ENCODE measurements around the gene DDIT4L. TPM values are rescaled to one million over a fixed set of nuclear protein-coding genes. Genes with fewer than 3 reads are reported as not detected.
A peak's percentile ranks its signal among the peaks of the same experiment; 100 is the strongest.

The DDIT4L gene, protein sequence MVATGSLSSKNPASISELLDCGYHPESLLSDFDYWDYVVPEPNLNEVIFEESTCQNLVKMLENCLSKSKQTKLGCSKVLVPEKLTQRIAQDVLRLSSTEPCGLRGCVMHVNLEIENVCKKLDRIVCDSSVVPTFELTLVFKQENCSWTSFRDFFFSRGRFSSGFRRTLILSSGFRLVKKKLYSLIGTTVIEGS
- total RNA-seq (1 to 10 TPM; 6.1 to 7.0 TPM), polyA plus RNA-seq (1 to 10 TPM; 1.5 to 2.0 TPM)
- long read RNA-seq, donor 1, transcript DDIT4L-201 (3 exons, 2,604 nt) = major isoform, 9 of 14 reads
- long read RNA-seq, donor 1, partial matches to known transcripts = 0 of 14 reads
- long read RNA-seq, donor 1, other reads (novel, unspliced or antisense) = 4 of 14 reads
- long read RNA-seq, donor 2, partial matches to known transcripts = 0 of 3 reads
- long read RNA-seq, donor 2, other reads (novel, unspliced or antisense) = 0 of 3 reads

DNA sequence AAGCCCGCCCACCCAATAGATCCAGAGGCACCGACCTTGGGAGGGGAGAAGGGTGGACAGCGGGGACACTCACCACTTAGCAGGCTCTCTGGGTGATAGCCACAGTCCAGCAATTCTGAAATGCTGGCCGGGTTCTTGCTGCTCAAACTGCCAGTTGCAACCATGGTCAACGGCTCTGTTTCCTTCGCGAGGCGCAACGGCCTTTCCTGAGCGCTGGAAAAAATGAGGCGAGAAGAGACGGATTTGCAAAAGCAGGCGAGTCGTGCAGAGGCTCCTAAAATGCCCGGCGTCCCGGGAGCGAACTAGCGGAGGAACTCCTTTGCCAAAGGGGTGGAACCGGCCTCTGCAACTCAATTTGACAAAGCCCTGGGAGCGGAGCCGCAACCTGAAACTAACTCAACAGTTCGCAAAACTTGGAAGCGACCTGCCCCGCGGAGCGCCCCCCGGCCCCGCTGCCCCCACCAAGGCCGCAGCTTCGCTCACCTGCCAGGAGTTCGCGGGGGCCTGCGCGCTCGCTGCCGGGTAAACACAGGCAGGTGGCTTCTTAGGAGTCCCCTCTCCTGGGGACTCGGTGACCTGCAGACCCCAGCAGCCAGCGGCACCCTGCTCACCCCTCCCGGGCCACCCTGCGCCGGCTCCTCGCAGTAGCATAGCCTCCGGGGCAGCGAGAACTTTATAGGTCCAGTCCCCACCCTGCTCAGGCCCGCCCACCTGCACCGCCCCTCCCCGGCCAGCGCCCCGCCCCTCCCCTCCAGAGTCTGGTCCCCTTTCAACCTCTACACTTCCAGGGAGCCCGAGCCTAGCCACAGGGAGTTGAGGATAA lies at the start of gene DDIT4L:
Gene DDIT4L, minus strand, starts transcription at position 649 of the 823 bp plus-strand sequence. Its CDS starts 485 bp downstream, at position 164.
- no peaks in the 10 kb centered on the region for H3K9me3 ChIP-seq (ENCODE audit: control insufficient read depth, low read length)
- no peak within 1 kb of the TSS for H3K27ac ChIP-seq (ENCODE audit: low read depth in 1 of 2, low read length in 2 of 2)
- no peaks in the 10 kb centered on the region for H3K4me1 ChIP-seq (ENCODE audit: control insufficient read depth in 1 of 2, insufficient read depth in 2 of 2, low read length in 2 of 2)
- H3K4me3 ChIP-seq (ENCODE audit: low read length in 2 of 2) = peak within 1 kb of the TSS; percentile 77 to 79
- ATAC-seq (ENCODE audit: low FRiP score) (peak; percentile 76), DNase-seq (peak; percentile 59 to 82)
- H3K27me3 ChIP-seq (ENCODE audit: control insufficient read depth in 1 of 2, insufficient read depth in 2 of 2, low read length in 1 of 2) = no peaks in the 10 kb centered on the region
- H3K36me3 ChIP-seq (ENCODE audit: control insufficient read depth in 1 of 2, insufficient read depth in 2 of 2, low read length in 1 of 2) = no peaks in the 10 kb centered on the region
- intact Hi-C loops (cut with DNase I) = no loop called here
- 1% methylated on average over 51 of the region's 51 CpGs for WGBS, 2 donors

DNA sequence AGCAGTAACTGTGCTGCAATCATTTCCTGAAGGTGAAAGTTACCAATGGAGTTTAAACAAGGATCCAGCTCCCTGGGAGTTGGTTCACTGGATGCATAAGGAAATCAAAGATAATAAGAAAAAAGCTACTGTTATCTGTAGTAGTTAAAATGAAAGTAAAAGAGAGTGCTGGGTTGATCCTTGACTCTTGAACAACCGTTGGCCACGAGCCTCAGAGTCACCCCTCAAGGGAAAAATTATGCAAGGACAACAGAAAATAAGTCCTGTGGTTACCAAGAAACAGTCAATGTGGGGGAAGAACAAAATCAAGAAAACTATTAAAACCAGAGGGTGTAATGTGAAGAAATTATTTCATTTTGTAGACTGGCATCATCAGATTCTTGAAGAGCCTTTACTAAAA lies 49.7 kb upstream of the DDIT4L start:
- Histone ChIP-seq H3K4me3 (ENCODE audit: low read length in 2 of 2) (no peak overlapping the region), H3K4me1 (ENCODE audit: control insufficient read depth in 1 of 2, insufficient read depth in 2 of 2, low read length in 2 of 2) (no peaks in the 10 kb centered on the region), H3K36me3 (ENCODE audit: control insufficient read depth in 1 of 2, insufficient read depth in 2 of 2, low read length in 1 of 2) (no peaks in the 10 kb centered on the region), H3K27ac (ENCODE audit: low read depth in 1 of 2, low read length in 2 of 2) (no peak overlapping the region), H3K27me3 (ENCODE audit: control insufficient read depth in 1 of 2, insufficient read depth in 2 of 2, low read length in 1 of 2) (no peaks in the 10 kb centered on the region), H3K9me3 (ENCODE audit: control insufficient read depth, low read length) (peaks cover 6% of the 10 kb centered on the region)
- WGBS, 2 donors = 69 to 74% methylated on average over 2 of the region's 2 CpGs
- intact Hi-C loops (cut with DNase I) = no loop called here
- no peak for DNase-seq
- no peak for ATAC-seq (ENCODE audit: low FRiP score)

DNA sequence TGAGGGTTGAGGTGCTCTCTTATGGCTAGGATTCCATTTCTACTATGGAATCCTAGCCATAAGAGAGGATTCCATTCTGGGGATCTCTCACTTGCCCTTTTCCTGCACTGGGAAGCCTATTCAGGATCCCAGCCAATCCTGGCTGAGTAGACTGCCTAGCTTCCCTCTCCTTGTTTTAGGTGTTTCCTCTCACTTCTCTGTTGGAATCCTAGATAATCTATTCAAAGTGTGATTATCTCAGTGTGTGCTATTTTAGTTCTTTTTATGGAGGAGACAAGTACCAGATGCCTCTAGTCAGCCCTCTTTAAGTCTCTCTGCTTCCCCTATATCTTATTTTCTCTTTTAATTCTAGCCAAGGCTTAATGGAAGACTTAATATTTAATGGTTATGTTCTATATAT lies 34.5 kb upstream of the DDIT4L start:
- no peak overlapping the region for H3K4me3 ChIP-seq (ENCODE audit: low read length in 2 of 2)
- no peaks in the 10 kb centered on the region for H3K36me3 ChIP-seq (ENCODE audit: control insufficient read depth in 1 of 2, insufficient read depth in 2 of 2, low read length in 1 of 2)
- peaks cover 12% of the 10 kb centered on the region for H3K9me3 ChIP-seq (ENCODE audit: control insufficient read depth, low read length)
- H3K4me1 ChIP-seq (ENCODE audit: control insufficient read depth in 1 of 2, insufficient read depth in 2 of 2, low read length in 2 of 2) = no peaks in the 10 kb centered on the region
- no peak for DNase-seq
- ATAC-seq (ENCODE audit: low FRiP score) = no peak
- no peak overlapping the region for H3K27ac ChIP-seq (ENCODE audit: low read depth in 1 of 2, low read length in 2 of 2)
- intact Hi-C loops (cut with DNase I) = no loop called here
- H3K27me3 ChIP-seq (ENCODE audit: control insufficient read depth in 1 of 2, insufficient read depth in 2 of 2, low read length in 1 of 2) = no peaks in the 10 kb centered on the region

DNA sequence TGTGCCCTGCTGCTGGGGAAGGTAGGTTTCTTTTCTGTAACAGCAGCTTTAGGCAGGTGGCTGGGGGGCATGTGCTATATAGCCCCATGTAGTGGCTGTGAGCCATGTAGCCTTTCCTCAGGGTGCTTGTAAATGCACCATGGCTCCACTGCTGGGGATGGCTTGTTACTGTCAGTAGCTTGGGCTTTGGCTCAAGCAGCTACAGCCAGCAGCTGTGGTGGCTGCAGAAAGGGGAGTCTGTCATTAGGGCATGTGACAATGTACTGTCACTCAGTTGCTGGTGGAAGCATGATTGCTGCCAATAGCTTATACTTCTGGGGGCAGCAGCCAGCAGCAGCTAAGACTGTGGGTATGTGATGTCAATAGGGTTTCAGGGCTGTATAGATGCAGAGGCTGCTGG lies 33.9 kb upstream of the DDIT4L start:
- H3K4me3 ChIP-seq (ENCODE audit: low read length in 2 of 2) = no peak overlapping the region
- no peak overlapping the region for H3K27ac ChIP-seq (ENCODE audit: low read depth in 1 of 2, low read length in 2 of 2)
- intact Hi-C loops (cut with DNase I) = no loop called here
- DNase-seq = no peak
- H3K27me3 ChIP-seq (ENCODE audit: control insufficient read depth in 1 of 2, insufficient read depth in 2 of 2, low read length in 1 of 2) = no peaks in the 10 kb centered on the region
- ATAC-seq (ENCODE audit: low FRiP score) = no peak
- no peaks in the 10 kb centered on the region for H3K4me1 ChIP-seq (ENCODE audit: control insufficient read depth in 1 of 2, insufficient read depth in 2 of 2, low read length in 2 of 2)
- H3K9me3 ChIP-seq (ENCODE audit: control insufficient read depth, low read length) = peaks cover 12% of the 10 kb centered on the region
- H3K36me3 ChIP-seq (ENCODE audit: control insufficient read depth in 1 of 2, insufficient read depth in 2 of 2, low read length in 1 of 2) = no peaks in the 10 kb centered on the region

DNA sequence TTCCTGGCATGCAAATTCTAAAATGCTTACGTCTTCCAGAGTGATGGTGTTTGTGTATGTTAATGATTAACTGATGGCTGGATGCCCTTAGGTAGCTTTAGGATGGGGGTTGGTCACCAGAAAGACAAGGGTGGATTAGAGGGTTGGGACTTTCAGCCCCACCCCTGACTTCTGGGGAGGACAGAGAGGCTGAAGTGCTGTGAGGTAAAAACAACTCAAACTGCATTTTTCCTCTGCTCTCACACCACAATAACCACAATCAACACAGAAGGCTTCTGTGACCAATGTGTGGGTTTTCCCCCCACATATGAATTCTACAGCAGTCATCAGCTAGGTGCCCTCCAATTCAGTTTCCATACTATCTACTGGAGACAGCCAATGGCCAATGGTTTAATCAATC lies 18.7 kb upstream of the DDIT4L start:
- H3K27ac ChIP-seq (ENCODE audit: low read depth in 1 of 2, low read length in 2 of 2) = no peak overlapping the region
- intact Hi-C loops (cut with DNase I) = no loop called here
- H3K9me3 ChIP-seq (ENCODE audit: control insufficient read depth, low read length) = no peaks in the 10 kb centered on the region
- no peak overlapping the region for H3K4me3 ChIP-seq (ENCODE audit: low read length in 2 of 2)
- H3K27me3 ChIP-seq (ENCODE audit: control insufficient read depth in 1 of 2, insufficient read depth in 2 of 2, low read length in 1 of 2) = no peaks in the 10 kb centered on the region
- ATAC-seq (ENCODE audit: low FRiP score) = no peak
- no peak for DNase-seq
- WGBS, 2 donors = 22 to 30% methylated on average over 1 of the region's 1 CpG
- H3K36me3 ChIP-seq (ENCODE audit: control insufficient read depth in 1 of 2, insufficient read depth in 2 of 2, low read length in 1 of 2) = no peaks in the 10 kb centered on the region
- H3K4me1 ChIP-seq (ENCODE audit: control insufficient read depth in 1 of 2, insufficient read depth in 2 of 2, low read length in 2 of 2) = no peaks in the 10 kb centered on the region

DNA sequence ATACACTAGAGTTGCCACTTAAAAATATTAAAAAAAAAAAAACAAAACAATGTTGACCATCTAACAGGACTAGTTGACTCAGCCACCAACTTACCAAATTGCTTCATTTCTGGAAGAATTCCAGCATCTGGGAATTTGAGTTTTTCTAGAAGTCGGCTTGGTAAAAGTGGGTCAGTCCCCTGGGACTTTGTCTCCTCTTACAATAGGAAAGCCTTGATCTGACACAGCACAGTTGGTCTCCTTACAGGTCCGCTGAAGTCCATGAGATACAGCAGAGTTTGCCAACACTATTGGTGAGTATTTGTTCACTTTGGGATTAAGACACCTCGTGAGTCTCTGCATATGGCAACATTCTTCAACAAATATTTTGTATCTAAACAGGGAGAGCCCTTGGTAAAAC lies 18.2 kb upstream of the DDIT4L start:
- no peak for DNase-seq
- Histone ChIP-seq H3K9me3 (ENCODE audit: control insufficient read depth, low read length) (no peaks in the 10 kb centered on the region), H3K4me1 (ENCODE audit: control insufficient read depth in 1 of 2, insufficient read depth in 2 of 2, low read length in 2 of 2) (no peaks in the 10 kb centered on the region), H3K27ac (ENCODE audit: low read depth in 1 of 2, low read length in 2 of 2) (no peak overlapping the region), H3K27me3 (ENCODE audit: control insufficient read depth in 1 of 2, insufficient read depth in 2 of 2, low read length in 1 of 2) (no peaks in the 10 kb centered on the region), H3K36me3 (ENCODE audit: control insufficient read depth in 1 of 2, insufficient read depth in 2 of 2, low read length in 1 of 2) (no peaks in the 10 kb centered on the region), H3K4me3 (ENCODE audit: low read length in 2 of 2) (no peak overlapping the region)
- 47 to 52% methylated on average over 3 of the region's 3 CpGs for WGBS, 2 donors
- ATAC-seq (ENCODE audit: low FRiP score) = no peak
- intact Hi-C loops (cut with DNase I) = no loop called here

DNA sequence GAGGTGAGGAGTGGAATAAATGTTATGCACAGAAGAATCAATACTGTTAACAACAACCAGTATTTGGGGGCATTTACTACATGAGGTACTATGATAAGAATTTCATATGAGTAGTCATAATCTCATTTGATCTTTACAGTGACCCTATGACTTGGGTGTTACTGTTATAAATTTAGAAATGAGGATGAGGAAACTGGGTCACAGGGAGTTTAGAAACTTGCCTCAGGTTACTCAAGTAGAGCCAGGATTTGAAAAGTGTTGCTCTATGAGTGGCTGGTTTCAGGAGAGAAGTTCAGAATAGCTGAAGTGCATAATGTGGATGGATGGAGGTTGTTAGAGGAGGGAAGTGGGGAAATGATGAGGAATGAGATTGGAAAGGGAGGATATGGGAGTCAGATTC lies 16.6 kb upstream of the DDIT4L start:
- no peaks in the 10 kb centered on the region for H3K9me3 ChIP-seq (ENCODE audit: control insufficient read depth, low read length)
- H3K4me3 ChIP-seq (ENCODE audit: low read length in 2 of 2) = no peak overlapping the region
- no peaks in the 10 kb centered on the region for H3K36me3 ChIP-seq (ENCODE audit: control insufficient read depth in 1 of 2, insufficient read depth in 2 of 2, low read length in 1 of 2)
- H3K4me1 ChIP-seq (ENCODE audit: control insufficient read depth in 1 of 2, insufficient read depth in 2 of 2, low read length in 2 of 2) = no peaks in the 10 kb centered on the region
- ATAC-seq (ENCODE audit: low FRiP score) (no peak), DNase-seq (no peak)
- no peaks in the 10 kb centered on the region for H3K27me3 ChIP-seq (ENCODE audit: control insufficient read depth in 1 of 2, insufficient read depth in 2 of 2, low read length in 1 of 2)
- intact Hi-C loops (cut with DNase I) = no loop called here
- H3K27ac ChIP-seq (ENCODE audit: low read depth in 1 of 2, low read length in 2 of 2) = no peak overlapping the region

DNA sequence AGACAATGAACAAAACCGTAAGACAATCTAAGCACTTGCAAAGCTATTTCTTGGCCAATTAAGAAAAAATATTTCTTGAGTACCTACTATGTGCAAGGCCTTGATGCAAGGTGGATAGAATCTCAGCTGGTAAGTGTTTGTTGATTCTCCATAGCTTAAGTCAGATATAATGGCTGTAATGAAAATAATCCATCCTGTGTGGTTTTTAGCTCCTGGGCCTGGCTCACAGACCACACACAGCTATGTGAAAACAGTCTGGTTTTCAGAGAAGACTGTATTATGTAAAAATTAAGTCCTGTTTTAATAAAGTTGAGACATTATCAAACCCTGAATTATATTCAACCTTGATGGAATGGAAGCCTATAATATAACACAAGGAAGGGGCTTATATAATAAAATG lies 7.8 kb upstream of the DDIT4L start:
- H3K4me1 ChIP-seq (ENCODE audit: control insufficient read depth in 1 of 2, insufficient read depth in 2 of 2, low read length in 2 of 2) = no peaks in the 10 kb centered on the region
- no peaks in the 10 kb centered on the region for H3K36me3 ChIP-seq (ENCODE audit: control insufficient read depth in 1 of 2, insufficient read depth in 2 of 2, low read length in 1 of 2)
- intact Hi-C loops (cut with DNase I) = no loop called here
- ATAC-seq (ENCODE audit: low FRiP score) = no peak
- H3K9me3 ChIP-seq (ENCODE audit: control insufficient read depth, low read length) = no peaks in the 10 kb centered on the region
- H3K27me3 ChIP-seq (ENCODE audit: control insufficient read depth in 1 of 2, insufficient read depth in 2 of 2, low read length in 1 of 2) = no peaks in the 10 kb centered on the region
- no peak for DNase-seq
- whole genome bisulfite sequencing, 2 donors = 96 to 97% methylated on average over 1 of the region's 1 CpG
- no peak overlapping the region for H3K4me3 ChIP-seq (ENCODE audit: low read length in 2 of 2)
- no peak overlapping the region for H3K27ac ChIP-seq (ENCODE audit: low read depth in 1 of 2, low read length in 2 of 2)

Data from aorta (tissue), 5 donors.